KMS-11 (cell line): Measurements from ENCODE around the gene CLASRP.

Experiments used
- H2AFZ ChIP-seq: fragments of 200-600 bp; sonication (generic); 2 replicates; pipeline ENCODE4 v1.6.1; 2016; ENCODE audit warnings: antibody characterized with exemption, mixed run types, low read depth
- H3K27ac ChIP-seq: fragments of 200-600 bp; sonication (generic); 2 replicates; pipeline ENCODE4 v1.6.1; 2016; ENCODE audit warnings: mild to moderate bottlenecking, mixed run types
- H3K27me3 ChIP-seq: fragments of 200-600 bp; sonication (generic); 2 replicates; pipeline ENCODE4 v1.6.1; 2017; ENCODE audit warnings: mild to moderate bottlenecking, low read depth, mixed run types, moderate library complexity; ENCODE audit not compliant: insufficient read depth
- H3K36me3 ChIP-seq: fragments of 200-600 bp; sonication (generic); 2 replicates; pipeline ENCODE4 v1.6.1; 2017; ENCODE audit warnings: mild to moderate bottlenecking, mixed run types; ENCODE audit not compliant: insufficient read depth
- H3K4me1 ChIP-seq: fragments of 200-600 bp; sonication (generic); 2 replicates; pipeline ENCODE4 v1.6.1; 2016; ENCODE audit warnings: mild to moderate bottlenecking, low read depth, mixed run types; ENCODE audit not compliant: poor library complexity, severe bottlenecking
- H3K4me2 ChIP-seq: fragments of 200-600 bp; sonication (generic); 2 replicates; pipeline ENCODE4 v1.7.0; 2016; ENCODE audit warnings: mild to moderate bottlenecking, mixed run types
- H3K4me3 ChIP-seq: fragments of 200-600 bp; sonication (generic); IDR thresholded peaks from 2 replicates; pipeline ENCODE4 v1.6.1; 2017; ENCODE audit warnings: low read depth, low read length, mixed read lengths; ENCODE audit not compliant: insufficient read depth
- H3K79me2 ChIP-seq: fragments of 200-600 bp; sonication (generic); 2 replicates; pipeline ENCODE4 v1.6.1; 2016; ENCODE audit warnings: low read depth, mixed run types; ENCODE audit not compliant: insufficient read depth
- H3K9ac ChIP-seq: fragments of 200-600 bp; sonication (generic); 2 replicates; pipeline ENCODE4 v1.6.1; 2016; ENCODE audit warnings: mild to moderate bottlenecking, mixed run types
- H4K20me1 ChIP-seq: fragments of 200-600 bp; sonication (generic); 2 replicates; pipeline ENCODE4 v1.6.1; 2016; ENCODE audit warnings: mild to moderate bottlenecking, mixed run types; ENCODE audit not compliant: insufficient read depth
- CTCF ChIP-seq: fragments of 200-600 bp; sonication (generic); conservative IDR thresholded peaks from 2 replicates; pipeline ENCODE4 v1.6.1; 2017; ENCODE audit warnings: low read depth, mild to moderate bottlenecking, antibody characterized with exemption, low read length, moderate library complexity, mixed read lengths

The CLASRP gene

GRCh38 chr19:45025264-45025663 lies 13.6 kb upstream of the CLASRP start:
- no peak overlapping the region for H2AFZ ChIP-seq
- no peaks in the 10 kb centered on the region for H4K20me1 ChIP-seq
- no peaks in the 10 kb centered on the region for H3K27me3 ChIP-seq
- TF ChIP-seq CTCF: no peak
- no peak overlapping the region for H3K4me3 ChIP-seq
- H3K4me1 ChIP-seq: no peaks in the 10 kb centered on the region
- no peaks in the 10 kb centered on the region for H3K36me3 ChIP-seq
- H3K9ac ChIP-seq: no peak overlapping the region
- no peaks in the 10 kb centered on the region for H3K79me2 ChIP-seq
- no peak overlapping the region for H3K27ac ChIP-seq
- H3K4me2 ChIP-seq: no peak overlapping the region

GRCh38 chr19:45027371-45027770 lies 11.5 kb upstream of the CLASRP start:
- no peak overlapping the region for H3K4me3 ChIP-seq
- no peaks in the 10 kb centered on the region for H4K20me1 ChIP-seq
- H3K27me3 ChIP-seq: no peaks in the 10 kb centered on the region
- no peak overlapping the region for H3K4me2 ChIP-seq
- no peak overlapping the region for H3K27ac ChIP-seq
- no peaks in the 10 kb centered on the region for H3K36me3 ChIP-seq
- H3K9ac ChIP-seq: no peak overlapping the region
- no peak for TF ChIP-seq CTCF
- no peaks in the 10 kb centered on the region for H3K79me2 ChIP-seq
- H3K4me1 ChIP-seq: no peaks in the 10 kb centered on the region
- no peak overlapping the region for H2AFZ ChIP-seq

GRCh38 chr19:45030825-45031224 lies 8.0 kb upstream of the CLASRP start:
- H3K4me2 ChIP-seq: no peak overlapping the region
- no peak overlapping the region for H3K4me3 ChIP-seq
- H3K79me2 ChIP-seq: no peaks in the 10 kb centered on the region
- H4K20me1 ChIP-seq: no peaks in the 10 kb centered on the region
- H3K36me3 ChIP-seq: no peaks in the 10 kb centered on the region
- H2AFZ ChIP-seq: no peak overlapping the region
- no peaks in the 10 kb centered on the region for H3K4me1 ChIP-seq
- no peak for TF ChIP-seq CTCF
- H3K9ac ChIP-seq: no peak overlapping the region
- no peak overlapping the region for H3K27ac ChIP-seq
- H3K27me3 ChIP-seq: no peaks in the 10 kb centered on the region

- Histone ChIP-seq H3K9ac (no peak overlapping the region), H3K79me2 (no peaks in the 10 kb centered on the region), H3K27ac (no peak overlapping the region), H3K4me3 (no peak overlapping the region), H3K36me3 (no peaks in the 10 kb centered on the region), H3K4me1 (no peaks in the 10 kb centered on the region), H3K27me3 (no peaks in the 10 kb centered on the region), H3K4me2 (no peak overlapping the region), H2AFZ (no peak overlapping the region), H4K20me1 (no peaks in the 10 kb centered on the region)
- TF ChIP-seq CTCF: no peak
These were observed 6.4 kb upstream of the CLASRP start for GRCh38 chr19:45032421-45032820.
